ENCODE results near the gene LMX1A.

- no peak for TF ChIP-seq YY1 (IDR thresholded peaks at IDR 0.05; ENCODE audit: insufficient read depth, insufficient read length)
- TF ChIP-seq ZNF274 (IDR thresholded peaks at IDR 0.05; ENCODE audit: low read depth, low read length) = no peak
Measured at GRCh38 chr1:165191087-165191486, 165.4 kb downstream of the LMX1A start.
